ENCODE results near the gene SERINC3.

SERINC3 gene

DNA sequence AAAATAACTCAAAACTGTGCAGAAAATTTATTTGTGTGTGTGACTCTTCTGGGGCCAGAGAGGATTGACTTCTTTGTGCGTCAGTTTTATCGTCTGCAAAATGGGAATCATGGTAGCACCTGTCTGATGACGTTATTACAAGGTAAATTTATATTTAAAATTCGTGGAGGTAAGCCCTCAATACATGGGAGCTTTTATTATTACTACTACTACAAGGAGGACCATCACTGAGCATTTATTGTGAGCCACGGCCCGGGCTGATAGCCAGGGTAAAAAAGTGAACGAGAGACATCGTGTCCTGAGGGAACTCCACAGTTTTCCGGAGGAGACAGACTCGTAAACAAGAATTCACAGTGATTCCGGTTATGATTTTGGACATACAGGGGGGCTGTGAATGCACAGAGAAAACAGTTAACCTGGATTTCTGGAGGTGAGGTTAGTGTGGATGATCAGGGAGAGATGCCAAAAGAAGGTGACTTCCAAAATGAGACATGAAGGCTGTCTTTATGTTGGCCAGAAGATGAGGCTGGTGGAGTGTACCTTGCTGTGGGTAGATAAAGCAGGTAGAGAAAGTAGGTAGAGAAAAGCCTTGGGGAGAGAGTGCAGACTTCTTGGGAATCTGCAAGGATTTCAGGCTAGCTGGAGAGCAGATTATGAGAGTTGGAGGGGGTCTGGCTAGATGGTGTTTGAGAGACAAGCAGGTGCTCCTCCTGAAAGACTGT lies 10.6 kb upstream of the SERINC3 start:
- DNase-seq = no peak

DNA sequence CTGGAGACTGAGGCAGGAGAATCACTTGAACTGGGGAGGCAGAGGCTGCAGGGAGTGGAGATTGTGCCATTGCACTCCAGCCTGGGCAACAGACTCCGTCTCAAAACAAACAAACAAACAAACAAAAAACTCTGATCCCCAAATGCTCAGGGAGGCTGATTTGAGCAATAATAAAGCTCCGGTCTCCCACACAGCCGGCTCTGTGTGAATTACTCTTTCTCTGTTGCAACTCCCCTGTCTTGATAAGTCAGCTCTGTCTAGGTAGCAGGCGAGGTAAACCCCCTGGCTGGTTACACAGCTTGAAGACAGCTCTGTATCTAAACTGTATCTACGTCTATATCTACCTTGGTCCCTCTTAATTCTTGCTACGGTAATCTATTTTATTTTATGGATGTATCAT lies 6.4 kb upstream of the SERINC3 start:
- DNase-seq = no peak

DNA sequence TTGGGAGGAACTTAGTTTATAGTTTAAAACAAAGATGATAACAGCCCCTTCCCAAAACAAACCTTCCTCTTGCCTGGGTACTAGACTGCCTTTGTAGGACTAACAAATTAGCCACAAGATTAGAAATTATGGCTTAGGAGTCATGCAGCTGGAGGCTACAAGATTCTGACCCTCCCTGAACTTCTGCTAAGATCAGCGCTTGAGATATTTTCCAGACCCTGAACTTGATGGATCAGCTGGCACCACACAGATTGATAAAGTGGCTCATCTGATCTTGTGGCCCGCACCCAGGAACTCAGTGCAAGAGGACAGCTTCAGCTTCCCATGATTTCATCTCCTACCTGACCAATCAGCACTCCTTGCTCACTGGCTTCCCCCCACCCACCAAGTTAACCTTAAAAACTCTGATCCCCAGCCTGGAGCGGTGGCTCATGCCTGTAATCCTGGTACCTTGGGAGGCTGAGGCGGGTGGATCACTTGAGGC lies 5.9 kb upstream of the SERINC3 start:
- no peak for DNase-seq

DNA sequence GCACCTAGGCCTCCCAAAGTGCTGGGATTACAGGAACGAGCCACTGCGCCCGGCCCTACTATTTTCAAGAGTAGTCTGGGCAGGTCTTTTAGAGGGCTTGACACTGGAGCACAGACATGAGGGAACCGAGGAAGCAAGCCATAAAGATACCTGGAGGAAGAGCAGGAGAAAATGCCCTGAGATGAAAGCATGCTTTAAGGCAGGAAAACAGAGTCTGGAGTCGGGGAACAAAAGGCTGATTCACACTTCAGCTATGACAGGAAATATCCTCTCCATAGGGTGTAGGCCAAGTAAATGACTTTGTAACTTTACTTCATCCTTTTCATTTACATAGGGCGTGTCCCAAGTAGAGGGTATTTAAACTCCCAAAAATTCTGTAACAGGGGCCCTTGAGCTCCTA lies 4.3 kb upstream of the SERINC3 start:
- no peak for DNase-seq

DNA sequence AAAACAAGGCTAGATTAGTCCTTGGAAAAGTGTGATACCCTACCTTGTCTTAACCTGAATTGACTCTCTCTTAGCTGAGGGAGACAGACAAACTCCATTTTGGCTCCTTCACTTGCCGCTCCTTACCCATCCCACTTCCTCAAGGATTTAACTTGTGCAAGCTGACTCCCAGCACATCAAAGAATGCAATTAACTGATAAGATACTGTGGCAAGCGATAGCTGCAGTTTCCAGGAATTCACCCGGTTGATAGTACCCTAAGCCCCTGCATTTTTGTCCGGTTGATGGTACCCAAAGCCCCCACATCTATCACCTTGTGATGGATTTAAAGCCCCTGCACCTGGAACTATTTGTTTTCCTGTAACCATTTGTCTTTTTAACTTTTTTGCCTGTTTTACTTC lies 1.9 kb upstream of the SERINC3 start:
- DNase-seq = no peak

DNA sequence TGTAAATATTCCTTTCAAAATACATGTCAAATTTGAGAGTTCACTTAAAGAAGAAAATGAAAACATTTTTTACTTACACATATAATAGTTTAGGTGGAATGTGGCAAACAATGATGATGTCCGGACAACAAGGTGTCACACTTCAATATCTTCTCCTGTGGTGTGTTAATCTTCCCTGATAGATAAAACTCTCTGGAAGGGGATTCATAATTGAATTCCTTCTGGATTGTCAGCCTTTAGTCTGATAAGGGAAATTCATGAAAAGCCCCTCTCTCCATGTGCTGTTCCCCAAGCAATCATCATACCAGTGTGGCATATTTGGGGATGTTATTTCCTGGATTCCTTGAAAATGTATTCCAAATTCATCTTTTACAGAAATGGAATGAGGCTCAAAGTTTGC lies 971 bp upstream of the SERINC3 start:
- DNase-seq = no peak

DNA sequence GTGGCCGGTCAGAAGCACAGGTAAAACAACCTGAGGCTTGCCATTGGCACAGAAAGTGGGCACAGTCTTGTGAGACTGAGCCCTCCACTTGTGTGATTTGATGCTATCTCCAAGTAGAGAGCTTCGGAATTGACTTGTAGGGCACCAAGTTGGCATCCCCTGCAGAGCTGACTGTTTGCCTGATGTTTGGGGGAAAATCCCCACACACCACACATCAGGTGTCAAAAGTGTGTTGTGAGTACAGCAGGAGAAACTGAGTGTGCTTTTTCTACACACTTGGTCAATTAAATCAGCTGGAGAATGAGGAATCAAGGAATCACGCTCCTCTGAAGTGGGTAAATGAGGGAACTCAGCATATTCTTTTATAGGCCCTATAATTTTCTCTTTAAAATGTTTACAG lies 989 bp downstream of the SERINC3 start:
- no peak for DNase-seq

DNA sequence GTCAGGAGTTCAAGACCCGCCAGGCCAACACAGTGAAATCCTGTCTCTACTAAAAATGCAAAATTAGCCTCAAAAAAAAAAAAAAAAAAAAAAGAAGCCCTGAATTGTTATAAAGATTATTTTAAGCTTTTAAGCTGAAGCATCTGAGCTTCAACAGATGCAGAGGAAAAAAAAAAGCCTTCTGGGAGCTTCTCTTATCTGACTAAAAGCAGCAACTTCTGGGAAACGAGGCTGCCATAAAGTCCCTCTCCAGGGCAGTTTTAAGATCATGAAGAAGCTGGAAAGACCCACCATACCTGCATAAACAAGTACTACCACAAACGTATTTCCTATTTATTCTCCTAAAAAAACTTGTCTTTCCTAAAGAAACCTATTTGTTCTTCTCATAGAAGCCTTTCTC lies 3.6 kb downstream of the SERINC3 start:
- no peak for DNase-seq

DNA sequence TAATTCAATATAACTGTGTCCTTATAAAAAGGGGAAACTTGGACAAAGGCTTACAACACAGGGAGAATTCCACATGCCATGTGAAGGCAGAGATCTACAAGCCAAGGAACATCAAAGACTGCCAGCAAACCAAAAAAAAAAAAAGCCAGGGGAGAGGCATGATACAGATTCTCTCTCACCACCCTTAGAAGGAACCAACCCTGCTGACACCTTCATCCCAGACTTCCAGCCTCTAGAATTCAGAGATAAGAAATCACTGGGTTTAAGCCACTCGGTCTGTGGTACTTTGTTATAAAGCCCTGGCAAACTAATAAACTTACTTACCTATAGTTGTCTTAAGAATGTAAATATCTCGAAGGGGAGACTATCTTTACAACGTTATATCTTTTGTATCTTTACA lies 4.4 kb downstream of the SERINC3 start:
- DNase-seq = no peak

DNA sequence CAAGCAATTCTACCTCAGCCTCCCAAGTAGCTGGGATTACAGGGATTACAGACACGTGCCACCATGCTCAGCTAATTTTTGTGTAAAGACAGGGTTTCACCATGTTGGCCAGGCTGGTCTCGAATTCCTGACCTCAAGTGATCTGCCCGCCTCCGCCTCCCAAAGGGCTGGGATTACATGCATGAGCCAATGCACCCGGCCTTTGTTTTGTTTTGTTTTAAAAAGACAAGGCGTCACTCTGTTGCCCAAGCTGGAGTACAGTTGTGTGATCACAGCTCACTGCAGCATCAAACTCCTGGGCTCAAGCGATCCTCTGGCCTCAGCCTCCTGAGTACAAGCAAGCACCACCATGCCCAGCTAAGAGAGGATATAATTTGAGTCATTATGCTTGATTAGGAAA lies 5.4 kb downstream of the SERINC3 start:
- no peak for DNase-seq

DNA sequence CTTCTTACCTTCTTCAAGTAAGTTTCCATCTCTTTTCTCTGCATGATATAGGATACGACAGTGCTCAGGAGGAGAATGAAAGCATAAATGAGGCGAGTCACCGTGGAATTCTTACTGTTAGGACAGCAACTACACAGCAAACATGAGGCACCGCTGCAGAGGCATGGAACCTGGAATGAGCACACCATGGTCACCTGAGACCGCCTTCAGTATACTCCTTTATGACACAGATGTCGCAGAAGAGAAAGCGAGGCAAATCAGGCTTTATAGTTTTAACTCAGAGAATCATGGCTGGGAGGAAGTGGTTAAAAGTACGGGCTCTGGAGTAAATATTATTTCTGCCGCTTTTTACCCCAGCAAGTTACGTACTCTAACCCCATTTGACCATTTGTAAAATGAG lies 8.0 kb downstream of the SERINC3 start:
- no peak for DNase-seq

DNA sequence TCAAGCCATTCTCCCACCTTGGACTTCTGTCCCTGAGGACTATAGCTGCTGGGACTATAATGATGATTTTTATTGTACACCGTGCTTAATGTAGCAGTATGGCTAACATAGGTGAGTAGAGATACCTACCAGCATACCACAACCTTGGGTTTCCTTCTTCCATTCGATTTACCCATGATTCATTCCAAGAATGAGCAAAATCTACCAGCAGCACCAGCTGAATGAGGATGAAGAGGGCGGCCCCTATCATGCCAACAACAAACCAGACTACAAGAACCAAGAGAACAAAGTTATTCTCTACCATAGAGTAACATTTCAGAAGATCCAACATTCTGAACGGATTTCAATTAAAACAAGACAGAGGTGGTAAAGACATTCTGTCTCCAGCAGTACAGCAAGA lies 12.1 kb downstream of the SERINC3 start:
- DNase-seq = no peak

DNA sequence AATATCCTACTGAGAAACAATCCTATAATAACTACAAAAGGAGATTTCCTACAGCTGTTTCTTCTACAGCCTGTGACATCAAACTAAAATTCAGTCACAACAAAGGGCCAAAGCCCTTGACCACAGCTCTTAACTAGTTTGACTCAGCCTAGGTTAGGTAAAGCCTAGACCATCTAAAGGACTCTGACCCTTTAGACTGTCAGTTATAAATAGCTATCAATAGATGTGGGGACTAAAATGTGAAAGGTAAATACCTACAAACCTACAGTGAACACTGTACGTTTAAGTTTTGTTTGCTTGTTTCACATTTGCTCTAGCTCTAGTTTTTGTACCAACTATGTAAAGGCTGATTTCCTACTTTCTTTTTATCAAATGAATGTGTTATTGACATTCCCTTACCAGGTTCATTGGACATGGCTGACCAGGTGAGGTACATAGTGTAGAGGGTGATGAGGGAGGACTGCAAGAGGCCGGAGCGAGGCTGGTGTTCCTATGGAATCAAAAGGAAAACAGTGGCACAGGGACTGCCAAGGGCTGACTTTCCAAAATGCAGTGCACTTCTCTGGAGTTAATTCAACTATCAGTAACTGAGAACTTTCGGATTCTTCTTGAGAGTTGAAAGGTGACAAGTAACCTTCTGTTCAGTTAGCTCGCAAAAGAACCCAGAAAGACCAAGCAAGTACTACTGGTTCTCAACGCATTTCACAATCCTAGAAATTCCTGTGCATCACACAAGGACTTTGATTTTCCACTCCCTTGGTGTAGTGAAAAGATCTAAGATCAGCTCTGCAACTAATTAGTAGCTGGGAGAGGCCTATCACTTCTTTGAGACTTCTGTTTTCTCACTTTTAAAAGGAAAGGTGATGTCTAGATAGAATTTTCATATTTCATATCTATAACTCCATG lies 17.2 kb downstream of the SERINC3 start:
- DNase-seq = no peak

DNA sequence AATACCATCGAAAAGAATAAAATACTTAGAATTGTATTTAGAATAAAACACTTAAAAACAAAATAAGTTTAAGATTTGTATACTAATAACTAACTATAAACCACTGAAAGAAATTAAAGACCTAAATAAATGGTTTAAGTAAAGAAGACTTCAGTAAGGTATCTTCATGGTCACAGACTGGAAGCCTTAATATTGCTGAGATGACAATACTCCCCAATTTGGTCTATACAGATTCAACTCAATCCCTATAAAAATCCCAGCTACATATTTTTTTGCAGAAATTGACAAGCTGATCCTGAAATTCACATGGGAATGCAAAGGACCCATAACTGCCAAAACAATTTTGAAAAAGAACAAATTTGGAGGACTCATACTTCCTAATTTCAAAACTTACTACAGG lies 18.9 kb downstream of the SERINC3 start:
- no peak for DNase-seq

DNA sequence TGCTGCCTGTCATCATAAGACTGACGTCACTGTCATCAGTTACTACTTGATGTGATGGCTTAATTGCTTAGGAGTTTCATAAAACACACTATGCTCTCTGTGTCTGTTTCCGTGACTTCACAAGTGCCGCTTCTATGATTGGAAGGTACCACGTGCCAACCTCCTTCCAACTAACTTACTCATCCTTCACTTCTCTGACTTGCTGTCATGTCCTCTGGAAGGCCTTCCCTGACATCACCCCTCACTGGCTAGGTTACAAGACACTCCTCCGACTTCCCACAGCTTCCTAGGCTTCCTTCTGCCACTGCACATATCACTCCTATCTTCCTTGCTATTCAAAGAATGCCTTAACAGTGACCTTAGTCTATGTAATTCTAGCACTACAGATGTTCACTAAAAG lies 20.4 kb downstream of the SERINC3 start:
- no peak for DNase-seq

DNA sequence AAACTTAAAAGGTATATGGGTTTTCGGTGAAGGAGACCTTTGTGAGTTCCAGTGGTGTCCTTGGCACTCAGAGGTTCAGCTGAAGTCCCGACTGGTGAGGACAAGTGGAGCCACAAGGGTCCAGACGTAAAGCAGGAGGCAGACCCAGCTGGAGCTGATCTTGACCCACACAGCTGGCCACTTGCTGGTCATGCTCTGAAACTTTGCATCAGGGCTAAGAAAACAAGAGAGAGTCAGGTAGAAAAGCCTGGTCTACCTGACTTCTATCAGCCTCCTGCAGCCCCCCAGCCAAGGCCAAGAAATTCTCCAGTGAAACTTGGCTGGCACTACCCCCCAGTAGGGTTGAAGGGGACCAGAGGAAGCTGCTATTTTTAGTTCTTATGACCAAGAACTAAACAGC lies 21.6 kb downstream of the SERINC3 start:
- no peak for DNase-seq

DNA sequence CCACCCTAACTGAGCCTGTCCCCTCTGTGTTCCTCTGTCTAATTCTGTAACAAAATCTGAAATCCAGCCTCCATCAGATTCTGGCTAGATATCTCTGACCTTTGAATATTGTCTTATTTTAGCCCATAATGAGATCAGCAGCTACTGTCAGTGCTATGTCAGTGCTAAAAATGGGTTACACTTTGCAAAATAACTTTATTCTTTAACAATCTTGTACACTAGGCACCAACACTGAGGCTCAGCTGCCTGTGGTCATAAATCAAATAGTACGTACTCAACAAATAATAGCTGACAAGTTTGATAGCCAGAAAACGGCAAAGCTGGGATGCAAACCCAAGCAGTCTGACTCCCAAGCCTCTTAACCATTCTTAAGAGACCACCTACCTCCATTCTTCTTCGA lies 24.1 kb downstream of the SERINC3 start:
- no peak for DNase-seq

DNA sequence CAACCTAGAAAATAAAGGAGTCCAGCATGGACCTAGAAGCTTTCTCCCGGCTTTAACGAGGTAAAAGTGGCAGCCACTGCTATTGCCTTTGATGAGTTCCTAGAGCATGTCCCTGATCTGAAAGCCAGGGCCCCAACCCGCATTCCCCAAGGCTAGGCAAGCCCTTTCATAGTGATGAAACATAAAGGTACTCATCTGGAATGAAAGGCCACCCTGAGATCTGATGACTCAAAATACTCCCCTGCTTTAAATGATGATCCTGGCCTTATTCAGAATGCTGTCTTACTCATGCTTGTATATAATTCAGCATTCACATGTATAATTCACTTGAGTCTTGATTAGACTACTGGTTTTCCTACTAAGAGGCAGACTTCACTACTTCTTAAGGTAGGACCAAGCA lies 24.9 kb downstream of the SERINC3 start:
- DNase-seq = no peak

DNA sequence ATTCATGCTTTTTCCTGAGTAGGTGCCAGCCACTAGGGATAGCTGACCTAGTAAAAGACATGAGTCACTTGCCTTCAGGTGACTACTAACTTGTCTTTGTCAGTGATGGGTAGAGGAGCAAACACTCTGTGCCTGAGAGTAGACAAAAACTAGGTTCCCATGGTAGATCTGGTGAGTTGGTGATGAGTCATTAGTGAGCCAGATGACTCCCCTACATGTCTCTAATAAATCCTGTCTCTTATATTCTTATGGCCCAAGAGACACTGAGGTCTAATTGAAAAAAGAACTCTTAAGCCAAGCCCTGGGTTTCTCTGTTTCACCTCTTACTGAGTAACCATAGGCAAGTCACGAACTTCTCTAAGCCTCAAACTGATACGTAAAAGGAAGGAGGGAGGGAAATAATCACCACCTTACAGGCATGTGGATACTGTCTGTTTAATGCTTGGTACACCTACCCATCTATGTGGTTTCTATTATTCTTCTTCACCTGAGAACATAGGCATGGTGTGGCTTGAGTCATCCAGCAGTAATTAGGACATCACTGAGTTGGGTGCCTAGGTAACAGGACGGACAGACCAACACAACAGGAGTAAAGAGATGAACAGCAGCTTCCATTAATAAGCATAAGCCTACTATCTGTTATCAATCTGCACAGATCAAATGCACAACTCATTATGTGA lies 25.9 kb downstream of the SERINC3 start:
- no peak for DNase-seq

DNA sequence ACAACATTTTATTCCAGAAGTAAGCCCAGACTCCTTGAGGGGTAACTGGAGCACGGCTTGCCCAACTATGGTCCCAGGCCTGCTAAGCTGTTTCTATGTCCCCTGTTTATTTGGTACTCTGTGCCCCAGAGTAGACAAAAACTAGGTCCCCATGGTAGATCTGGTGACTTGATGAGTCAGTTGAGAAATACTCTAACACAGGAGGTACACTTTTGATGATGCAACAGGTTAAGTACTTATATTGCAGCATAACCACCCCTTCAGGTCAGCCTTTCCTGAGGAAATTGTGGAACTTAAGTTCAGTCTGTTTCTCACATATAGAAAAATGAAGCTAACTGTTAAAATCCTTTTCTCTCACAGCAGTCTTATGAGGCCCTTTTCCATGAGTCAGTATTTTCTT lies 26.6 kb downstream of the SERINC3 start:
- DNase-seq = no peak

DNA sequence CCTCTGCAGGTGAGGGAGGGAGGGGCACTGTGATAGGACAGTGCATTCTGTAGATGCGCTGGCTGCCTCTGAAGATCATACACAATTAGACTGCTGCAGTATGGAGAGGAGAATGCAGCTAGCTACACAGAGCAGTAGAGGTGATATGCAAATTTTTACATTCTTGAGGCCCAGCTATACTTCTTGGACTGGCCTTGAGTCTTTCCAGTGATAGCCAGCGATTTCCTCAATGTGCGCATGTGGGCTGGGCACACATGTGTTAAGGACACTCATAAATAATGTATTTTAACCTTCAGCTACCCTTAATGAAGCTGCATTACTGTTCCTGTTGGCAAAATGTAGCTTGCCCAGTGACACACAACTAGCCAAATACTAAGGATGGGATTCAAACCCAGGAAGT lies 27.2 kb downstream of the SERINC3 start:
- DNase-seq = no peak

DNA sequence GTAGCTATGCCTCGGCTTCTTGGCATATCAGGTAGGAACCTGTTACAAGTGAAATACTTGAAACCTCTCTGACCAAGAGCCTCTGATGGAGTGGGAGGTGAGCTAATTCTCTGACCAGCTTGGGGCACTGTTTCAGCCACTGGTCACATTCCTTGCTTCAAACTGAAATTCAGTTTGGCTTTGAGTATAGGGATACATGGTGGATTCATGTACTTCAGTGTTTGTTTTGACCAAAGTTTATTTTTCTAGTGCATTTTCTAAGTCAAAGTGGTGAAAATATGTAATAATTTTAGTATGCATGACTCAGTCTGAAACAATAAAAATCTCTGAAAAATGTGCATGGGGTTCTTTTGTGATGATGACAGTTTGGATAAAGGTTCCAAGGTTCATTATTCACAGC lies 27.6 kb downstream of the SERINC3 start:
- no peak for DNase-seq

DNA sequence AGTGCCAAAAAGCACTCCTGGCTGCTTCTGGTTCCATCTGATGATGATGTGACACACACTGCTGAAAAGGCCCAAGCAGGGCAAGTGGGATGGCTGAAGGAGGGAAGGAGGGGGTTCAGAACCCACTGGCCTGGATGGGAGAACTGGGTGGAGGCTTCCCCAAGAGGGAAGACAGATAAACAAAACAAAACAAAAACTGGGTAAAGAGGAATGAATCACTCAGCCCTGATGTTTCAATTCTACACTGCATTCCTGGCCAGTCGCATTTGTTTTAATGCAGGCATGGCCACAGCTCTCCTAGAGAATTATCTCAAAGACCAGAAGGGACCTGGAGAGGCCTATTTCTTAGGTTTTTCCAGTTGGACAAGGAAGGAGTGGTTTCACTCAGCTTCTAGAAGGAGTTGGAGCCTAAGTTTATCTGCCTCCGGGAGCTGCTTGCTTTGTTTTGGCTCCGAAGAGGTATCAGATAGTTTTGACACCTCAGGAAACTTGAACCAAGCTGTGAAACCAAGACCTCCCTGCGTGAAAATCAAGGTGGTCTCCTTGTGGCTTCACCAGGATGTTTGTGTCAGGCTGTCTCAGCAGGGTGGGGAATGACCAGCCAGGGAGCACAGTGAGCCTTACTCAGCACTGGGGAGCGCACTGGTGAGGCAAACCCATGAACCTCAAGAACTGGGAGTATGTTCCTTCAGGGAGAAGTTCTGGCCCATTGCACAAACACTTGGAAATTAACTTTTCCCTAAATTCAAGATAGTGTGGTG lies 30.1 kb downstream of the SERINC3 start:
- no peak for DNase-seq

All from SHP77 treated with DMSO at 0.1 percent for 48 hours (cell line).